A549 (cell line): ENCODE measurements around the gene HDAC1. TPM values are rescaled to one million over a fixed set of nuclear protein-coding genes. Genes with fewer than 3 reads are reported as not detected.

Experiments used
- ATAC-seq, 2 experiments: fragments of 200-7000 bp in 1 of 2; fragments of >200 bp in 1 of 2; cut with Nextera tagmentation in 1 of 2; cut with Tn5 transposase in 1 of 2; 3 replicates each; pipeline versions ENCODE4 v1.8.0 to v1.9.1; 2018 to 2020; ENCODE audit warnings: mild to moderate bottlenecking in 1 of 2, moderate library complexity in 1 of 2
- CTCF ChIA-PET: fragments of 300-600 bp; sonication (Branson Sonifier 250); formaldehyde crosslinking; extraction: SDS; loops from one replicate; lab custom pipeline; 2021; ENCODE audit warnings: antibody characterized with exemption, inconsistent platforms; lab: Yijun Ruan, JAX
- POLR2A ChIA-PET: fragments of 350-600 bp; formaldehyde crosslinking; extraction: SDS; loops from one replicate; lab custom pipeline; 2021; ENCODE audit warnings: antibody characterized with exemption, inconsistent platforms; lab: Yijun Ruan, JAX
- DNase-seq, 2 experiments: peaks; one replicate each; pipeline versions ENCODE4 v3.0.0 to v3.0.0-alpha.2; 2011 to 2016; ENCODE audit warnings: low read depth in 1 of 2, low spot score in 1 of 2
- FAIRE-seq: peaks from 2 replicates; lab custom pipeline; 2011; peaks lifted over from hg19 to GRCh38; lab: Jason Lieb, UNC
- H3K27ac ChIP-seq, 2 experiments: fragments of >200 bp; sonication (Bioruptor Twin); formaldehyde crosslinking; 3 replicates each; pipeline ENCODE4 v1.5.1; 2016 to 2017
- H3K4me1 ChIP-seq: fragments of >200 bp; sonication (Bioruptor Twin); formaldehyde crosslinking; 3 replicates; pipeline ENCODE4 v1.6.1; 2016
- H3K4me2 ChIP-seq: fragments of >200 bp; sonication (Bioruptor Twin); formaldehyde crosslinking; 3 replicates; pipeline ENCODE4 v1.6.1; 2016
- H3K4me3 ChIP-seq: fragments of >200 bp; sonication (Bioruptor Twin); formaldehyde crosslinking; 3 replicates; pipeline ENCODE4 v1.5.1; 2016
- H3K9me3 ChIP-seq: fragments of >200 bp; sonication (Bioruptor Twin); formaldehyde crosslinking; 3 replicates; pipeline ENCODE4 v1.6.1; 2016
- CEBPB ChIP-seq, 2 experiments: fragments of >200 bp in 1 of 2; sonication (Bioruptor Twin) in 1 of 2; formaldehyde crosslinking in 1 of 2; IDR thresholded peaks; 2 replicates each; pipeline ENCODE4 v1.6.1; 2012 to 2016
- EHMT2 ChIP-seq: fragments of 200-600 bp; sonication (generic); IDR thresholded peaks from 2 replicates; pipeline ENCODE4 v1.6.1; 2016; ENCODE audit warnings: antibody characterized with exemption, low read depth, mild to moderate bottlenecking, moderate library complexity
- EP300 ChIP-seq, 2 experiments: fragments of >200 bp; sonication (Bioruptor Twin); formaldehyde crosslinking; IDR thresholded peaks; 2 replicates in 1 of 2; 3 replicates in 1 of 2; pipeline ENCODE4 v1.6.1; 2016 to 2017
- GATA3 ChIP-seq: IDR thresholded peaks from 2 replicates; pipeline ENCODE4 v1.6.1; 2012; ENCODE audit warnings: borderline replicate concordance
- HEYL ChIP-seq: fragments of 250-450 bp; sonication (Bioruptor Pico); IDR thresholded peaks from 2 replicates; pipeline ENCODE4 v1.8.0; 2021; ENCODE audit warnings: mild to moderate bottlenecking, moderate library complexity
- HOXB13 ChIP-seq: fragments of 250-450 bp; sonication (Bioruptor Pico); IDR thresholded peaks from 2 replicates; pipeline ENCODE4 v1.5.0; 2020; ENCODE audit warnings: low read depth, mild to moderate bottlenecking, moderate library complexity
- KDM1A ChIP-seq: fragments of 200-600 bp; sonication (generic); IDR thresholded peaks from 2 replicates; pipeline ENCODE4 v1.6.1; 2016; ENCODE audit warnings: low read depth, mild to moderate bottlenecking
- MAX ChIP-seq: IDR thresholded peaks from 2 replicates; pipeline ENCODE4 v1.6.1; 2012
- NPAS2 ChIP-seq: fragments of 250-450 bp; sonication (Bioruptor Pico); IDR thresholded peaks from 2 replicates; pipeline ENCODE4 v1.8.0; 2022; ENCODE audit warnings: mild to moderate bottlenecking, moderate library complexity, borderline replicate concordance
- PBX3 ChIP-seq: IDR thresholded peaks from 2 replicates; pipeline ENCODE4 v1.6.1; 2012
- PHF8 ChIP-seq: fragments of 200-600 bp; sonication (generic); IDR thresholded peaks from 2 replicates; pipeline ENCODE4 v1.6.1; 2016; ENCODE audit warnings: low read depth, mild to moderate bottlenecking, antibody characterized with exemption, moderate library complexity, borderline replicate concordance
- RAD21 ChIP-seq, 2 experiments: fragments of >200 bp in 1 of 2; sonication (Bioruptor Twin) in 1 of 2; formaldehyde crosslinking in 1 of 2; IDR thresholded peaks in 1 of 2; conservative IDR thresholded peaks in 1 of 2; 2 replicates in 1 of 2; 3 replicates in 1 of 2; pipeline ENCODE4 v1.6.1; 2012 to 2018; ENCODE audit warnings: inconsistent platforms in 1 of 2
- RARB ChIP-seq: fragments of 250-450 bp; sonication (Bioruptor Pico); IDR thresholded peaks from 2 replicates; pipeline ENCODE4 v1.8.0; 2021; ENCODE audit warnings: mild to moderate bottlenecking, moderate library complexity
- RCOR1 ChIP-seq: fragments of 150-350 bp; IDR thresholded peaks from 2 replicates; pipeline ENCODE4 v1.6.1; 2014; ENCODE audit warnings: antibody characterized with exemption, low read length, low read depth
- SMC3 ChIP-seq: fragments of >200 bp; sonication (Bioruptor Twin); formaldehyde crosslinking; IDR thresholded peaks from 3 replicates; pipeline ENCODE4 v1.6.1; 2018; ENCODE audit warnings: inconsistent platforms
- SREBF2 ChIP-seq: fragments of 450-650 bp; IDR thresholded peaks from 2 replicates; pipeline ENCODE4 v1.6.1; 2014; ENCODE audit warnings: mild to moderate bottlenecking, moderate library complexity
- WGBS: methylation state at CpG from one replicate; pipeline ENCODE4 v1.1.6; 2017; ENCODE audit errors: missing lambda C conversion rate; 5-methylcytosine and 5-hydroxymethylcytosine counted together
- polyA plus RNA-seq, 4 experiments: library from polyadenylated mRNA; depleted of rRNA in 3 of 4; stranded (reverse); fragments of >200 nt; fragmentation: RNase III in 1 of 4; extraction: RNeasy Plus Mini Kit Qiagen cat#74134 plus additional on column Dnase treatment in 1 of 4; gene quantifications; 2 replicates in 3 of 4; 3 replicates in 1 of 4; pipeline ENCODE4 v1.2.3, GENCODE V29; 2011 to 2017
- TF ChIP-seq, protein P1 (sequence below): fragments of >200 bp; sonication (Bioruptor Twin); formaldehyde crosslinking; IDR thresholded peaks from 3 replicates; pipeline ENCODE4 v1.6.1; 2016
- TF ChIP-seq, protein P2 (sequence below): fragments of 200-600 bp; sonication (generic); IDR thresholded peaks from 2 replicates; pipeline ENCODE4 v1.6.1; 2016; ENCODE audit warnings: antibody characterized with exemption, mild to moderate bottlenecking, moderate library complexity

Gene HDAC1
- polyA plus RNA-seq, 2 of the 4 experiments (the other 2 are of a cell fraction) = 99.6 to 135 TPM

DNA sequence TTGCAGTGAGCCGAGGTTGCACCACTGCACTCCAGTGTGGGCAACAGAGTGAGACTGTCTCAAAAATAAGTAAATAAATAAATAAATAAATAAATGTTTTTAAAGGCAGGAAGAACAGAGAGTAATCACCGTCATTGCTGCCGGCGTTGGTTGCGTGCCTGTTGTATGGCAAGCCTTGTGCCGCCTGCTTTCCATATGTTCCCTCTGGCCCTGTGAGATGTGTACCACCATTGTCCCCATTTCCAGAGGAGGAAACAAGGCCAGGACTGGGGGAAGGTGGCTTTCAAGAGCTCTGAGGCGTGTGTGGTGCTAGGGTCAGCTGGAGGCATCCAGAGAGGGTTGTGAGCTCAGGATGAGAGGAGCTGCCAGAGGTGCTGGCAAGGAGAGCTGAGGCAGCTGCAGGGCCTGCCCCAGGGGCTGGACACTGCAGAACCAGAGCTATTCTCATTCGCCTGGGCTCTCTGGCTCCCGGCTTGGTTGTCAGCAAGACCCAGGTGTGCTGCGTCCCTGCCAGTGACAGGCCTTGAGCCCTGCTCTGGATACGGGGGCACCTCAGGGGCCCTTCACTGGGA, 49.4 kb downstream of the HDAC1 start:
- POLR2A ChIA-PET = interaction anchor here (1.8 kb wide), 1 partner anchor 10 kb away, joined by 6 read pairs; no protein-coding TSS in a partner anchor
- CTCF ChIA-PET = no interaction called here
- Histone ChIP-seq H3K4me3 (no peak overlapping the region), H3K9me3 (no peaks in the 10 kb centered on the region), H3K27ac (no peak overlapping the region), H3K4me2 (no peak overlapping the region), H3K4me1 (0 out of 3 replicates have a peak, but pooled peaks cover 6% of the 10 kb centered on the region)
- FAIRE-seq = no peak
- 99% methylated on average over 9 of the region's 11 CpGs for WGBS
- ATAC-seq = no peak
- no peak for TF ChIP-seq MAX
- TF ChIP-seq EP300 (IDR thresholded peaks at IDR 0.05) = no peak
- no peak for TF ChIP-seq NPAS2 (CRISPR knock-in tag)
- DNase-seq = no peak

DNA sequence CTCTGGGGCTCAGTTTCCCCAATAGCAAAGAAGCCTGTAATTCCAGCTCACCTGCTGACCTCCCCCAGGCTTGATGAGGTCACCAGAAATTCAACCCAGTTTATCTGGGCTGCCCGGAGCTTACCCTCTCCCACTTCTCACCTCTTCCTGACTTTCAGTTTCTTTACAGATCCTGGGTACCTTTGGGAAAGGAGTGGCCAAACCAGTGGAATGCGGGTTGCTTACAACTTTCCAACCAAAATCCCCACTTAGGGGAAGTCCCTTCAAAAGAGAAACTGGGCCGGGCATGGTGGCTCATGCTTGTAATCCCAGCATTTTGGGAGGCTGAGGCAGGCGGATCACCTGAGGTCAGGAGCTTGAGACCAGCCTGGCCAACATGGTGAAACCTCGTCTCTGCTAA, 50.1 kb downstream of the HDAC1 start:
- ChIA-PET CTCF (interaction anchor here (2.0 kb wide), 1 partner anchor 9 kb away, joined by 8 read pairs; no protein-coding TSS in a partner anchor), POLR2A (interaction anchor here (1.8 kb wide), 1 partner anchor 9 kb away, joined by 6 read pairs; no protein-coding TSS in a partner anchor)
- TF ChIP-seq PBX3 (no peak), GATA3 (no peak), EHMT2 (no peak), HOXB13 (no peak), CEBPB (IDR thresholded peaks at IDR 0.05) (no peak), RAD21 (conservative IDR thresholded peaks at IDR 0.05 in 1 of 2, IDR thresholded peaks at IDR 0.05 in 1 of 2) (no peak), RCOR1 (no peak), RARB (CRISPR knock-in tag) (no peak), PHF8 (no peak), KDM1A (no peak), SMC3 (no peak)
- TF ChIP-seq, protein P1, sequence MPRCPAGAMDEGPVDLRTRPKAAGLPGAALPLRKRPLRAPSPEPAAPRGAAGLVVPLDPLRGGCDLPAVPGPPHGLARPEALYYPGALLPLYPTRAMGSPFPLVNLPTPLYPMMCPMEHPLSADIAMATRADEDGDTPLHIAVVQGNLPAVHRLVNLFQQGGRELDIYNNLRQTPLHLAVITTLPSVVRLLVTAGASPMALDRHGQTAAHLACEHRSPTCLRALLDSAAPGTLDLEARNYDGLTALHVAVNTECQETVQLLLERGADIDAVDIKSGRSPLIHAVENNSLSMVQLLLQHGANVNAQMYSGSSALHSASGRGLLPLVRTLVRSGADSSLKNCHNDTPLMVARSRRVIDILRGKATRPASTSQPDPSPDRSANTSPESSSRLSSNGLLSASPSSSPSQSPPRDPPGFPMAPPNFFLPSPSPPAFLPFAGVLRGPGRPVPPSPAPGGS = no peak
- Histone ChIP-seq H3K27ac (no peak overlapping the region), H3K9me3 (no peaks in the 10 kb centered on the region), H3K4me2 (no peak overlapping the region), H3K4me1 (no peaks in the 10 kb centered on the region), H3K4me3 (no peak overlapping the region)
- ATAC-seq = no peak
- no peak for DNase-seq
- FAIRE-seq = no peak
- 75% methylated on average over 3 of the region's 5 CpGs for WGBS

DNA sequence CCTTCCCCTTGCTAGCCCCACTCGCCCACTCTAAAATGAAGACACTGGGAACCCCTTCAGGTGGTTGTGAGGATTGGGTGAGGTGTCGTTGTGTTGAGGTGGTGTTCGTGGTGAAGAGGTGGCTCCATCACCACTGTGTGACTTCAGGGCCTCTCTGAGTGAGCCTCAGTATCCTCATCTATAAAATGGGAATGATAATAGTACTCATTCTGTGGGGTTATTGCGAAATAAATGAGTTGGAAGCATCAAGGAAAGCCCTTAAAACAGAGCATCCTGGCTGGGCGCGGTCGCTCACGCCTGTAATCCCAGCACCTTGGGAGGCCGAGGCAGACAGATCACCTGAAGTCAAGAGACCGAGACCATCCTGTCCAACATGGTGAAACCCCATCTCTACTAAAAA, 50.8 kb downstream of the HDAC1 start:
- no peak for ATAC-seq
- no peak for DNase-seq
- H3K4me2 ChIP-seq = no peak overlapping the region
- FAIRE-seq = no peak
- no peaks in the 10 kb centered on the region for H3K4me1 ChIP-seq
- no peak overlapping the region for H3K27ac ChIP-seq
- 89% methylated on average over 10 of the region's 10 CpGs for WGBS
- POLR2A ChIA-PET = interaction anchor here (1.8 kb wide), 1 partner anchor 9 kb away, joined by 6 read pairs; no protein-coding TSS in a partner anchor
- TF ChIP-seq SREBF2 (no peak), HEYL (no peak), CEBPB (IDR thresholded peaks at IDR 0.05) (peak in 1 of 2 experiments; percentile 39; a peak in 1 of 4 replicates)
- TF ChIP-seq, protein P2, sequence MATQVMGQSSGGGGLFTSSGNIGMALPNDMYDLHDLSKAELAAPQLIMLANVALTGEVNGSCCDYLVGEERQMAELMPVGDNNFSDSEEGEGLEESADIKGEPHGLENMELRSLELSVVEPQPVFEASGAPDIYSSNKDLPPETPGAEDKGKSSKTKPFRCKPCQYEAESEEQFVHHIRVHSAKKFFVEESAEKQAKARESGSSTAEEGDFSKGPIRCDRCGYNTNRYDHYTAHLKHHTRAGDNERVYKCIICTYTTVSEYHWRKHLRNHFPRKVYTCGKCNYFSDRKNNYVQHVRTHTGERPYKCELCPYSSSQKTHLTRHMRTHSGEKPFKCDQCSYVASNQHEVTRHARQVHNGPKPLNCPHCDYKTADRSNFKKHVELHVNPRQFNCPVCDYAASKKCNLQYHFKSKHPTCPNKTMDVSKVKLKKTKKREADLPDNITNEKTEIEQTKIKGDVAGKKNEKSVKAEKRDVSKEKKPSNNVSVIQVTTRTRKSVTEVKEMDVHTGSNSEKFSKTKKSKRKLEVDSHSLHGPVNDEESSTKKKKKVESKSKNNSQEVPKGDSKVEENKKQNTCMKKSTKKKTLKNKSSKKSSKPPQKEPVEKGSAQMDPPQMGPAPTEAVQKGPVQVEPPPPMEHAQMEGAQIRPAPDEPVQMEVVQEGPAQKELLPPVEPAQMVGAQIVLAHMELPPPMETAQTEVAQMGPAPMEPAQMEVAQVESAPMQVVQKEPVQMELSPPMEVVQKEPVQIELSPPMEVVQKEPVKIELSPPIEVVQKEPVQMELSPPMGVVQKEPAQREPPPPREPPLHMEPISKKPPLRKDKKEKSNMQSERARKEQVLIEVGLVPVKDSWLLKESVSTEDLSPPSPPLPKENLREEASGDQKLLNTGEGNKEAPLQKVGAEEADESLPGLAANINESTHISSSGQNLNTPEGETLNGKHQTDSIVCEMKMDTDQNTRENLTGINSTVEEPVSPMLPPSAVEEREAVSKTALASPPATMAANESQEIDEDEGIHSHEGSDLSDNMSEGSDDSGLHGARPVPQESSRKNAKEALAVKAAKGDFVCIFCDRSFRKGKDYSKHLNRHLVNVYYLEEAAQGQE = no peak
- TF ChIP-seq, all 56 proteins: peak for 1
- no peak overlapping the region for H3K4me3 ChIP-seq
- no peaks in the 10 kb centered on the region for H3K9me3 ChIP-seq
- CTCF ChIA-PET = interaction anchor here (2.0 kb wide), 1 partner anchor 9 kb away, joined by 8 read pairs; no protein-coding TSS in a partner anchor
